Colonic mucosa (tissue), 4 donors: Measurements from ENCODE around the gene PPARGC1A. TPM values are rescaled to one million over a fixed set of nuclear protein-coding genes. Genes with fewer than 3 reads are reported as not detected.

Experiments used
- DNase-seq: peaks from one replicate; pipeline ENCODE4 v3.0.0-alpha.2; 2020
- H3K27ac ChIP-seq: fragments of 200-600 bp; one replicate; pipeline ENCODE4 v1.8.0; 2021
- H3K27me3 ChIP-seq: fragments of 200-600 bp; one replicate; pipeline ENCODE4 v1.8.0; 2021
- H3K36me3 ChIP-seq: fragments of 200-600 bp; one replicate; pipeline ENCODE4 v1.8.0; 2021
- H3K4me1 ChIP-seq: fragments of 200-600 bp; one replicate; pipeline ENCODE4 v1.8.0; 2021; ENCODE audit warnings: mild to moderate bottlenecking
- H3K4me3 ChIP-seq: fragments of 200-600 bp; one replicate; pipeline ENCODE4 v1.8.0; 2021
- H3K9ac ChIP-seq, 2 donors: one replicate each; pipeline ENCODE4 v1.7.0; 2013; ENCODE audit warnings: control low read depth in 2 of 2, low read depth in 2 of 2, low read length in 2 of 2
- H3K9me3 ChIP-seq: fragments of 200-600 bp; one replicate; pipeline ENCODE4 v1.8.0; 2021
- CTCF ChIP-seq: fragments of 200-600 bp; IDR thresholded peaks from one replicate; pipeline ENCODE4 v1.8.0; 2022; ENCODE audit warnings: antibody characterized with exemption, mild to moderate bottlenecking
- intact Hi-C: fragments of 100-400 bp; cut with DNase I; formaldehyde crosslinking; loops from one replicate; pipeline ENCODE4 v1.14.1; 2022
- total RNA-seq, 2 donors: library from RNA; stranded (reverse); fragmentation: NEBNext Ultra II Directional in 1 of 2; extraction: Animal tissue kit (Norgen Biotek cat#: 25700) in 1 of 2; gene quantifications; one replicate each; pipeline ENCODE4 v1.2.1, GENCODE V29; 2021
- donor health status: healthy.
- donor health status: DM: no; HTN: no; CAD: no.
- donor health status: DM: no; HTN: no; CAD: no.

PPARGC1A gene
- total RNA-seq, 2 donors from 2014 or later, result 44.4 to 48.4 TPM

- H3K36me3 ChIP-seq, result no peaks in the 10 kb centered on the region
- peaks cover 4% of the 10 kb centered on the region for H3K4me1 ChIP-seq
- H3K4me3 ChIP-seq, result no peak overlapping the region
- peak overlapping the region in 1 of 2 donors; percentile 76 for H3K9ac ChIP-seq
- H3K27ac ChIP-seq, result peak overlapping the region; percentile 69
- no peaks in the 10 kb centered on the region for H3K9me3 ChIP-seq
- no peak for TF ChIP-seq CTCF
- peak; percentile 58 for DNase-seq
- H3K27me3 ChIP-seq, result no peaks in the 10 kb centered on the region
- intact Hi-C loops, result loop anchor here (5.0 kb wide), 1 partner anchor 134 kb away; no protein-coding TSS in a partner anchor
Measured at GRCh38 chr4:23876418-23877089, 13.3 kb downstream of the PPARGC1A start.

GRCh38 chr4:23875317-23875716 is 14.5 kb downstream of the PPARGC1A start:
- DNase-seq, result peak; percentile 60
- intact Hi-C loops, result loop anchor here (5.0 kb wide), 1 partner anchor 133 kb away; no protein-coding TSS in a partner anchor
- H3K4me1 ChIP-seq, result peaks cover 4% of the 10 kb centered on the region
- no peaks in the 10 kb centered on the region for H3K27me3 ChIP-seq
- H3K9me3 ChIP-seq, result no peaks in the 10 kb centered on the region
- H3K4me3 ChIP-seq, result no peak overlapping the region
- H3K27ac ChIP-seq, result peak overlapping the region; percentile 69
- peak overlapping the region in 1 of 2 donors; percentile 28 for H3K9ac ChIP-seq
- H3K36me3 ChIP-seq, result no peaks in the 10 kb centered on the region
- no peak for TF ChIP-seq CTCF

GRCh38 chr4:23874536-23874901 is 15.3 kb downstream of the PPARGC1A start:
- peak; percentile 55 for DNase-seq
- H3K27ac ChIP-seq, result peak overlapping the region; percentile 69
- peak overlapping the region in 1 of 2 donors; percentile 56 for H3K9ac ChIP-seq

GRCh38 chr4:23873717-23874535 is 15.9 kb downstream of the PPARGC1A start:
- no peak for DNase-seq
- H3K27me3 ChIP-seq, result no peaks in the 10 kb centered on the region
- TF ChIP-seq CTCF, result no peak
- peak overlapping the region; percentile 69 for H3K27ac ChIP-seq
- H3K4me1 ChIP-seq, result peaks cover 4% of the 10 kb centered on the region
- no peak overlapping the region for H3K4me3 ChIP-seq
- no peaks in the 10 kb centered on the region for H3K9me3 ChIP-seq
- H3K36me3 ChIP-seq, result no peaks in the 10 kb centered on the region
- H3K9ac ChIP-seq, result peak overlapping the region in 1 of 2 donors; percentile 56
- intact Hi-C loops, result no loop called here

More at GRCh38 chr4:23874536-23874901, 15.3 kb downstream of the PPARGC1A start:
- H3K4me3 ChIP-seq, result no peak overlapping the region
- TF ChIP-seq CTCF, result no peak
- intact Hi-C loops, result no loop called here
- no peaks in the 10 kb centered on the region for H3K9me3 ChIP-seq
- no peaks in the 10 kb centered on the region for H3K27me3 ChIP-seq
- H3K36me3 ChIP-seq, result no peaks in the 10 kb centered on the region
- peaks cover 4% of the 10 kb centered on the region for H3K4me1 ChIP-seq

- no peaks in the 10 kb centered on the region for H3K36me3 ChIP-seq
- H3K9ac ChIP-seq, result no peak overlapping the region
- intact Hi-C loops, result no loop called here
- TF ChIP-seq CTCF, result no peak
- H3K4me3 ChIP-seq, result no peak overlapping the region
- H3K27me3 ChIP-seq, result no peaks in the 10 kb centered on the region
- H3K9me3 ChIP-seq, result no peaks in the 10 kb centered on the region
- H3K27ac ChIP-seq, result no peak overlapping the region
- peaks cover 2% of the 10 kb centered on the region for H3K4me1 ChIP-seq
- DNase-seq, result no peak
Measured at GRCh38 chr4:23871426-23871825, 18.4 kb downstream of the PPARGC1A start.
